ENCODE data around the gene FGF11.

FGF11 gene

GRCh38 chr17:7408863-7409262 lies 30.4 kb upstream of the FGF11 start:
- DNase-seq = no peak

- DNase-seq = no peak
Observed at GRCh38 chr17:7409716-7410115, 29.6 kb upstream of the FGF11 start.

GRCh38 chr17:7410634-7411426 lies 28.5 kb upstream of the FGF11 start:
- DNase-seq = no peak

GRCh38 chr17:7411427-7411750 lies 27.9 kb upstream of the FGF11 start:
- DNase-seq = no peak

- DNase-seq = no peak
Observed at GRCh38 chr17:7413346-7413985, 25.8 kb upstream of the FGF11 start.

- DNase-seq = no peak
Observed at GRCh38 chr17:7414837-7415236, 24.5 kb upstream of the FGF11 start.

- no peak for DNase-seq
Observed at GRCh38 chr17:7415784-7416183, 23.5 kb upstream of the FGF11 start.

GRCh38 chr17:7416323-7416722 lies 23.0 kb upstream of the FGF11 start:
- DNase-seq = no peak

- no peak for DNase-seq
Observed at GRCh38 chr17:7417056-7417655, 22.2 kb upstream of the FGF11 start.

GRCh38 chr17:7418472-7419152 lies 20.7 kb upstream of the FGF11 start:
- no peak for DNase-seq

- no peak for DNase-seq
Observed at GRCh38 chr17:7419819-7420610, 19.3 kb upstream of the FGF11 start, which contains the start of gene SPEM1. Gene SPEM1 (plus strand): TSS chr17:7420324. CDS start chr17:7420385, 61 bp downstream.

- DNase-seq = no peak
Observed at GRCh38 chr17:7421186-7421585, 18.1 kb upstream of the FGF11 start.

- no peak for DNase-seq
Observed at GRCh38 chr17:7423679-7424078, 15.6 kb upstream of the FGF11 start.

- DNase-seq = no peak
Observed at GRCh38 chr17:7425316-7425715, 14.0 kb upstream of the FGF11 start, which contains the start of gene SPEM2. Gene SPEM2 (plus strand): TSS chr17:7425616. CDS start chr17:7425689, 73 bp downstream.

GRCh38 chr17:7425756-7426155 lies 13.6 kb upstream of the FGF11 start:
- no peak for DNase-seq

GRCh38 chr17:7426203-7426863 lies 13.0 kb upstream of the FGF11 start:
- DNase-seq = no peak

GRCh38 chr17:7426896-7427489 lies 12.3 kb upstream of the FGF11 start:
- no peak for DNase-seq

GRCh38 chr17:7427549-7427948 lies 11.8 kb upstream of the FGF11 start:
- DNase-seq = no peak

- DNase-seq = no peak
Observed at GRCh38 chr17:7428557-7428956, 10.8 kb upstream of the FGF11 start, which contains the start of gene SPEM3. Gene SPEM3 (plus strand): TSS chr17:7428857. CDS start chr17:7428903, 46 bp downstream.

GRCh38 chr17:7429722-7430121 lies 9.6 kb upstream of the FGF11 start:
- no peak for DNase-seq

GRCh38 chr17:7431231-7431630 lies 8.1 kb upstream of the FGF11 start:
- no peak for DNase-seq

GRCh38 chr17:7432296-7432695 lies 7.0 kb upstream of the FGF11 start:
- DNase-seq = no peak

Data from NCI-H345 (cell line).